Thyroid gland (tissue), 4 donors: ENCODE measurements around the gene RAI14. TPM values are rescaled to one million over a fixed set of nuclear protein-coding genes. Genes with fewer than 3 reads are reported as not detected.

ENCODE experiments used
- DNase-seq, 2 donors: peaks; one replicate each; pipeline ENCODE4 v3.0.0-alpha.2; 2019
- H3K27ac ChIP-seq, 3 donors: fragments of 200-600 bp; sonication (generic); 1 replicate in 2 of 3; 2 replicates in 1 of 3; pipeline ENCODE4 v1.5.1; 2016 to 2019; ENCODE audit warnings: mild to moderate bottlenecking in 1 of 3, moderate library complexity in 1 of 3
- H3K27me3 ChIP-seq: fragments of 200-600 bp; sonication (generic); one replicate; pipeline ENCODE4 v1.5.1; 2019
- H3K36me3 ChIP-seq, 2 donors: fragments of 200-600 bp; sonication (generic); one replicate each; pipeline ENCODE4 v1.5.1; 2016 to 2019
- H3K4me1 ChIP-seq, 2 donors: fragments of 200-600 bp; sonication (generic); one replicate each; pipeline ENCODE4 v1.5.1; 2017 to 2019
- H3K4me3 ChIP-seq, 3 donors: fragments of 200-600 bp; sonication (generic); replicated peaks in 1 of 3; 1 replicate in 2 of 3; 2 replicates in 1 of 3; pipeline ENCODE4 v1.5.1; 2016; ENCODE audit warnings: mild to moderate bottlenecking in 1 of 3
- H3K9me3 ChIP-seq: fragments of 200-600 bp; sonication (generic); one replicate; pipeline ENCODE4 v1.5.1; 2017
- POLR2A ChIP-seq, 2 donors: fragments of 450-650 bp; IDR thresholded peaks; one replicate each; pipeline ENCODE4 v1.6.1; 2017; ENCODE audit warnings: antibody characterized with exemption in 2 of 2, mild to moderate bottlenecking in 2 of 2, moderate library complexity in 1 of 2
- WGBS, 2 donors: methylation state at CpG; one replicate each; pipeline ENCODE4 v1.1.5; 2017; 5-methylcytosine and 5-hydroxymethylcytosine counted together
- intact Hi-C: fragments of 100-400 bp; cut with DNase I; formaldehyde crosslinking; loops from one replicate; pipeline ENCODE4 v1.15.1; 2023
- total RNA-seq, 4 donors: library from RNA; depleted of rRNA; stranded (reverse); fragments of >200 nt; gene quantifications; one replicate each; pipeline ENCODE4 v1.2.3, GENCODE V29; 2016
- TF ChIP-seq, protein P1 (sequence below), 6 experiments: fragments of 200-600 bp in 3 of 6; fragments of 450-650 bp in 3 of 6; sonication (generic) in 3 of 6; IDR thresholded peaks; one replicate each; pipeline ENCODE4 v1.5.1; 2016 to 2019; ENCODE audit warnings: antibody characterized with exemption in 6 of 6, mild to moderate bottlenecking in 2 of 6, inconsistent platforms in 1 of 6, moderate library complexity in 1 of 6

RAI14 gene
- total RNA-seq, 4 donors from 2014 or later = 16.9 to 23.5 (median 20.8) TPM

DNA sequence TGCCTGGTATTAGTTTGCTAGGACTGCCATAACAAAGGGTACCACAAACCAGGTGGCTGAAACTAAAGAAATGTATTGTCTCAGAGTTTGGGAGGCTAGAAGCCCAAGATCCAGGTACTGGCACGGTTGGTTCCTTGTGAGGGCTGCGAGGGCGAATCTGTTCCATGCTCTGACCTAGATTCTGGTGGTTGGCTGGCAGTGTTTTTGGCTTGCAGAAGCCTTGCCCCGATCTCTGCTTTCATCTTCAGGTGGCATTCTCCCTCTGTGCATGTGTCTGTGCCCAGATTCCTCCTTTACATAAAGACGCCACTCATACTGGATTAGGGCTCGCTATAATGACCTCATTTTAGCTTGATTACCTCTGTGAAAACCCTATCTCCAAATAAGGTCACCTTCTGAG lies 36.7 kb downstream of the RAI14 start:
- no peak overlapping the region for H3K27ac ChIP-seq
- H3K27me3 ChIP-seq = no peaks in the 10 kb centered on the region
- no peak overlapping the region for H3K4me3 ChIP-seq
- H3K9me3 ChIP-seq = no peaks in the 10 kb centered on the region
- 93 to 96% methylated on average over 6 of the region's 6 CpGs for WGBS, 2 donors
- no peaks in the 10 kb centered on the region for H3K36me3 ChIP-seq
- DNase-seq = no peak
- intact Hi-C loops = no loop called here
- peaks cover 14 to 16% of the 10 kb centered on the region in 2 donors for H3K4me1 ChIP-seq
- no peak for TF ChIP-seq POLR2A (IDR thresholded peaks at IDR 0.05)

DNA sequence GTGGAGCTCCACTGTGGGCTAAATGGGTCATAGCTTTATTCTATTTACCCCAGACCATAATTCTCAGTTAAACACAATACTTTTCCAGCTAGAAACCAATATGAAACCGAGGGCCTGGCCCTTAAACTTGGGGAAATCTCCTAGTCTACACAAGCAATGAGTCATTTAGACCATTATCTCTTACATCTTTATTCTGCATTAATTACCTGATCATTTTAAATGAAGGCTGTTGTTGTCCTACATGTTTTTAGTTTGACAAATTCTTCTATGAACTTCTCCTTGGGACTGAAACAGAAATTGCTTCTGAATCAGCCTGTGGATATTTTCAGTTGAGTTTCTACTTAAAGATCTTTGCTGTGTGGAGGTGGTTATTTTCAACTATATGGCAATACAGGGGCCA lies 37.9 kb downstream of the RAI14 start:
- no peak for TF ChIP-seq POLR2A (IDR thresholded peaks at IDR 0.05)
- TF ChIP-seq, protein P1, sequence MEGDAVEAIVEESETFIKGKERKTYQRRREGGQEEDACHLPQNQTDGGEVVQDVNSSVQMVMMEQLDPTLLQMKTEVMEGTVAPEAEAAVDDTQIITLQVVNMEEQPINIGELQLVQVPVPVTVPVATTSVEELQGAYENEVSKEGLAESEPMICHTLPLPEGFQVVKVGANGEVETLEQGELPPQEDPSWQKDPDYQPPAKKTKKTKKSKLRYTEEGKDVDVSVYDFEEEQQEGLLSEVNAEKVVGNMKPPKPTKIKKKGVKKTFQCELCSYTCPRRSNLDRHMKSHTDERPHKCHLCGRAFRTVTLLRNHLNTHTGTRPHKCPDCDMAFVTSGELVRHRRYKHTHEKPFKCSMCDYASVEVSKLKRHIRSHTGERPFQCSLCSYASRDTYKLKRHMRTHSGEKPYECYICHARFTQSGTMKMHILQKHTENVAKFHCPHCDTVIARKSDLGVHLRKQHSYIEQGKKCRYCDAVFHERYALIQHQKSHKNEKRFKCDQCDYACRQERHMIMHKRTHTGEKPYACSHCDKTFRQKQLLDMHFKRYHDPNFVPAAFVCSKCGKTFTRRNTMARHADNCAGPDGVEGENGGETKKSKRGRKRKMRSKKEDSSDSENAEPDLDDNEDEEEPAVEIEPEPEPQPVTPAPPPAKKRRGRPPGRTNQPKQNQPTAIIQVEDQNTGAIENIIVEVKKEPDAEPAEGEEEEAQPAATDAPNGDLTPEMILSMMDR (IDR thresholded peaks at IDR 0.05) = no peak
- H3K4me1 ChIP-seq = peaks cover 16 to 18% of the 10 kb centered on the region in 2 donors
- H3K27ac ChIP-seq = peak overlapping the region in 1 of 3 donors; percentile 15
- H3K4me3 ChIP-seq = no peak overlapping the region
- H3K27me3 ChIP-seq = no peaks in the 10 kb centered on the region
- no peaks in the 10 kb centered on the region for H3K9me3 ChIP-seq
- no peak for DNase-seq
- intact Hi-C loops = no loop called here
- no peaks in the 10 kb centered on the region for H3K36me3 ChIP-seq
- WGBS, 2 donors = 84 to 97% methylated on average over 1 of the region's 1 CpG

DNA sequence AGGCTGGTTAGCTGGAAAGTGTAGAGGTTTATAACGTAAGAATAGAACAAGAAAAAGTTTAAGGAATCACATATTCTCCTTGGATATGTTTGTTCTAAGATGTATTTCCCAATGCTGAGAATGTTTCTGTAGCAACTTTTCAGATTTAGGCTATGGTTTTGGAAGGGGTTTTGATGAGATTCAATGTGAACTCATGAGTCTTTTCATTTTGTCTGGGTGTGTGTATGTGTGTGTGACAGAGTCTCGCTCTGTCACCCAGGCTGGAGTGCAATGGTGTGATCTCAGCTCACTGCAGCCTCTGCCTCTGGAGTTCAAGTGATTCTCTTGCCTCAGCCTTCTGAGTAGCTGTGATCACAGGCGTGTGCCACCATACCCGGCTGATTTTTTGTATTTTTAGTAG lies 38.6 kb downstream of the RAI14 start:
- no peak for DNase-seq
- peaks cover 20 to 25% of the 10 kb centered on the region in 2 donors for H3K4me1 ChIP-seq
- H3K9me3 ChIP-seq = no peaks in the 10 kb centered on the region
- H3K27ac ChIP-seq = peak overlapping the region in 1 of 3 donors; percentile 15
- H3K36me3 ChIP-seq = no peaks in the 10 kb centered on the region
- TF ChIP-seq, protein P1 (IDR thresholded peaks at IDR 0.05) = no peak
- TF ChIP-seq POLR2A (IDR thresholded peaks at IDR 0.05) = no peak
- WGBS, 2 donors = 76 to 85% methylated on average over 4 of the region's 4 CpGs
- intact Hi-C loops = no loop called here
- no peaks in the 10 kb centered on the region for H3K27me3 ChIP-seq
- H3K4me3 ChIP-seq = no peak overlapping the region

DNA sequence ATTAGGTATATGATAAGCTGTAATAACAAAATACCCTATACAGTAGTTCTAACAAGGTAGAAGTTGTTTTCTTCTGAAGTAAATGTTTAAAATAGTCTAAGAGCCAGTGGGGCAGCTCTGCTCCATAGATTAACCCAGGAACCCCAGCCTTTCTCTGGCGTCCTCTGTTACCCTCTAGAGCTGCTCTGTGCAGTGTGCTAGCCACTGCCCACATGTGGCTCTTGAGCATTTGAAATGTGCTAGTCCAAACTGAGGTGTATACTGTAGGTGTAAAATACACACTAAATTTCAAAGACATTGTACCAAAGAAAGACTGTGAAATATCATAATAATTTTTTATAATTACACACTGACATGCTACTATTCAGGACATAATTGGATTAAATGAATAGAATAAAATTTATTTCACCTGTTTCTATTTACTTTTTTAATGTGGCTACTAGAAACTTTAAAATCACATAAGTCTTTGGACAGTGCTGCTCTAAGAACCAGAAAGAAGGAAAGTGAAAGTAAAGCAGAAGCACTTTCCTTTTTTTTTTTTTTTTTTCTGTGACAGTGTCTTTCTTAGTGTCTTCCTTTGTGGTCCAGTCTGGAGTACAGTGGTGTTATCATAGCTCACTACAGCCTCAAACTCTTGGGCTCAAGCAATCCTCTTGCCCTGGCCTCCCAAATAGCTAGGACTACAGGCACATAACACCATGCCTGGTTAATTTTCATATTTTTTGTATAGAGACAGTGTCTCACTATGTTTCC lies 39.3 kb downstream of the RAI14 start:
- intact Hi-C loops = no loop called here
- no peaks in the 10 kb centered on the region for H3K27me3 ChIP-seq
- H3K4me3 ChIP-seq = no peak overlapping the region
- H3K9me3 ChIP-seq = no peaks in the 10 kb centered on the region
- no peaks in the 10 kb centered on the region for H3K36me3 ChIP-seq
- H3K4me1 ChIP-seq = peaks cover 21 to 33% of the 10 kb centered on the region in 2 donors
- 83 to 93% methylated on average over 1 of the region's 1 CpG for WGBS, 2 donors
- no peak for DNase-seq
- H3K27ac ChIP-seq = no peak overlapping the region
- TF ChIP-seq POLR2A (IDR thresholded peaks at IDR 0.05) = no peak
- TF ChIP-seq, protein P1 (IDR thresholded peaks at IDR 0.05) = no peak

DNA sequence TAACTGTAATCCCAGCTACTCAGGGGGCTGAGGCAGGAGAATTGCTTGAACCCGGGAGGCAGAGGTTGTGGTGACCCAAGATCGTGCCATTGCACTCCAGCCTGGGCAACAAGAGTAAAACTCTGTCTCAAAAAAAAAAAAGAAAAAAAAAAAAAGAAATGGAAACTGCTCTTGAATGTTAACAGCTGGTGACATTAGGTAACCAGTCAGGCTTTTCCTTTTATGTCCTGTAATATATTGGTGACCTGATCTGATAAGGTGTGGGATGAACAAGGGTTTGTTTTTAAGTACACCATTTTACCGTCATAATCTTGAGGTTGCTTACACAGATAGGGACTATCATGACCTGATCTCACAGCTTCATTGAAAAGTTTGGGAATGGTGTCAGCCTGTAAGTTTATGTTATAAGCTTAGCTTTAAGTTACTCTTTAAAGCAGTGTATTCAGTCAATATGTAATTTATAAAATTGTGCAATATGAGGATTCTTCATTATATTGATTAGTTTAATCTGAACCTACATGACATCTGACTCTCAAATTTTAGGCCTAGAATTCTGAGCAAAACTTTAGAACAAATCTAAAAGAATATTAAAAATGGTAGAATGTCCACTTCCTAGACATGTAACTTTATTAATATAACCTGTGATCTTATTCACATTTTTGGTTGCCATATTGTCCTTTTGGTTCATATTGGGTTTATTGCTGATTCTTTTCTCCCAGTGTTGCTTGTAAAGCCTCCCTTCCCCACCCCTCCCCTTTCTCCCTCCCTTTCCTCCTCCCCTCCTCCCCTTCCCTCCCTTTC lies 41.4 kb downstream of the RAI14 start:
- no peak overlapping the region for H3K27ac ChIP-seq
- TF ChIP-seq, protein P1 (IDR thresholded peaks at IDR 0.05) = no peak
- TF ChIP-seq POLR2A (IDR thresholded peaks at IDR 0.05) = no peak
- no peaks in the 10 kb centered on the region for H3K36me3 ChIP-seq
- no peaks in the 10 kb centered on the region for H3K27me3 ChIP-seq
- no peaks in the 10 kb centered on the region for H3K9me3 ChIP-seq
- no peak for DNase-seq
- peaks cover 21 to 35% of the 10 kb centered on the region in 2 donors for H3K4me1 ChIP-seq
- H3K4me3 ChIP-seq = no peak overlapping the region
- 93 to 98% methylated on average over 3 of the region's 3 CpGs for WGBS, 2 donors
- intact Hi-C loops = no loop called here
